H1 (cell line): ENCODE data around the gene SKAP2. TPM values are rescaled to one million over a fixed set of nuclear protein-coding genes. Genes with fewer than 3 reads are reported as not detected.

ENCODE experiments used
- CTCF ChIA-PET: fragments of 300-600 bp; sonication (Branson Sonifier 250); formaldehyde crosslinking; loops from one replicate; lab custom pipeline; 2021; ENCODE audit not compliant: partially characterized antibody; lab: Charles Lee
- POLR2A ChIA-PET: fragments of 300-600 bp; sonication (Branson Sonifier 250); formaldehyde crosslinking; loops from one replicate; lab custom pipeline; 2021; ENCODE audit warnings: inconsistent platforms; ENCODE audit not compliant: partially characterized antibody; lab: Charles Lee
- DNase-seq, 2 experiments: peaks; one replicate each; pipeline versions ENCODE4 v3.0.0 to v3.0.0-alpha.2; 2010 to 2022; ENCODE audit warnings: low spot score in 2 of 2, low read depth in 1 of 2, mixed read lengths in 1 of 2
- FAIRE-seq: peaks from 2 replicates; lab custom pipeline; 2011; peaks lifted over from hg19 to GRCh38; lab: Jason Lieb, UNC
- H2AFZ ChIP-seq: 2 replicates; pipeline ENCODE4 v1.8.1; 2012; ENCODE audit warnings: low read length, inconsistent platforms
- H2AK5ac ChIP-seq: 2 replicates; pipeline ENCODE4 v1.6.1; 2013; ENCODE audit warnings: low read depth, low read length
- H2BK120ac ChIP-seq: replicated peaks from 2 replicates; pipeline ENCODE3; 2013; ENCODE audit warnings: low read depth, low read length, inconsistent platforms
- H2BK12ac ChIP-seq: 2 replicates; pipeline ENCODE4 v1.6.1; 2013; ENCODE audit warnings: low read depth, low read length
- H2BK15ac ChIP-seq: 2 replicates; pipeline ENCODE4 v1.6.1; 2013; ENCODE audit warnings: low read length
- H2BK20ac ChIP-seq: 2 replicates; pipeline ENCODE4 v1.6.1; 2013; ENCODE audit warnings: low read length
- H2BK5ac ChIP-seq: 2 replicates; pipeline ENCODE4 v1.6.1; 2013; ENCODE audit warnings: low read depth, low read length
- H3K14ac ChIP-seq: 2 replicates; pipeline ENCODE4 v1.6.1; 2013; ENCODE audit warnings: inconsistent platforms; ENCODE audit not compliant: insufficient read length
- H3K18ac ChIP-seq: 2 replicates; pipeline ENCODE4 v1.6.1; 2013; ENCODE audit warnings: low read length; ENCODE audit errors: extremely low read depth
- H3K23ac ChIP-seq: 2 replicates; pipeline ENCODE4 v1.6.1; 2013; ENCODE audit warnings: inconsistent platforms; ENCODE audit not compliant: insufficient read length
- H3K23me2 ChIP-seq: 2 replicates; pipeline ENCODE4 v1.6.1; 2013; ENCODE audit warnings: low read depth, low read length
- H3K27ac ChIP-seq: 2 replicates; pipeline ENCODE4 v1.6.1; 2011; ENCODE audit warnings: low read depth, low read length, inconsistent platforms
- H3K27me3 ChIP-seq, 4 experiments: replicated peaks in 1 of 4; 1 replicate in 1 of 4; 2 replicates in 3 of 4; pipeline versions ENCODE4 v1.6.1 to v1.8.1; 2011 to 2013; ENCODE audit warnings: low read length in 3 of 4, mild to moderate bottlenecking in 3 of 4, inconsistent platforms in 2 of 4, mixed read lengths in 2 of 4, moderate library complexity in 1 of 4; ENCODE audit not compliant: control insufficient read depth in 3 of 4, insufficient read depth in 3 of 4; ENCODE audit errors: extremely low read depth in 1 of 4
- H3K36me3 ChIP-seq, 4 experiments: 2 replicates each; pipeline versions ENCODE4 v1.6.1 to v1.8.1; 2011 to 2013; ENCODE audit warnings: mild to moderate bottlenecking in 4 of 4, low read length in 3 of 4, moderate library complexity in 2 of 4, control low read depth in 1 of 4, inconsistent platforms in 1 of 4; ENCODE audit not compliant: insufficient read depth in 4 of 4, control insufficient read depth in 2 of 4
- H3K4ac ChIP-seq: replicated peaks from 2 replicates; pipeline ENCODE3; 2013; ENCODE audit warnings: low read length, low read depth, mixed read lengths, inconsistent platforms; ENCODE audit not compliant: insufficient read length
- H3K4me1 ChIP-seq, 4 experiments: replicated peaks in 1 of 4; 1 replicate in 1 of 4; 2 replicates in 3 of 4; pipeline versions ENCODE4 v1.6.1 to v1.8.1; 2011 to 2013; ENCODE audit warnings: low read length in 3 of 4, inconsistent platforms in 2 of 4, mixed read lengths in 1 of 4; ENCODE audit not compliant: insufficient read depth in 4 of 4, control insufficient read depth in 3 of 4
- H3K4me2 ChIP-seq, 2 experiments: 2 replicates each; pipeline versions ENCODE4 v1.6.1 to v1.8.1; 2011 to 2013; ENCODE audit warnings: low read depth in 2 of 2, low read length in 2 of 2, control low read depth in 1 of 2, inconsistent platforms in 1 of 2, mild to moderate bottlenecking in 1 of 2; ENCODE audit not compliant: insufficient read depth in 1 of 2
- H3K4me3 ChIP-seq, 4 experiments: fragments of 200-600, 300-600 bp in 1 of 4; sonication (generic), shearing (Covaris generic), sonication (Bioruptor Twin) in 1 of 4; 2 replicates each; pipeline versions ENCODE4 v1.5.1 to v1.8.1; 2011 to 2016; ENCODE audit warnings: low read length in 4 of 4, low read depth in 3 of 4, control low read depth in 2 of 4, inconsistent platforms in 2 of 4, mild to moderate bottlenecking in 2 of 4, mixed read lengths in 1 of 4, moderate library complexity in 1 of 4; ENCODE audit not compliant: insufficient read depth in 2 of 4; ENCODE audit errors: extremely low read depth in 1 of 4
- H3K56ac ChIP-seq: replicated peaks from 2 replicates; pipeline ENCODE3; 2013; ENCODE audit warnings: low read depth, mild to moderate bottlenecking, mixed read lengths, low read length, inconsistent platforms; ENCODE audit not compliant: insufficient read length
- H3K79me1 ChIP-seq: 2 replicates; pipeline ENCODE4 v1.6.1; 2013; ENCODE audit warnings: low read depth, low read length, control low read depth
- H3K79me2 ChIP-seq, 2 experiments: 2 replicates each; pipeline versions ENCODE4 v1.6.1 to v1.8.1; 2012 to 2013; ENCODE audit warnings: low read length in 2 of 2, mild to moderate bottlenecking in 2 of 2, inconsistent platforms in 1 of 2; ENCODE audit not compliant: insufficient read depth in 2 of 2, control insufficient read depth in 1 of 2
- H3K9ac ChIP-seq, 4 experiments: replicated peaks in 1 of 4; 1 replicate in 1 of 4; 2 replicates in 3 of 4; pipeline versions ENCODE4 v1.6.1 to v1.8.1; 2011 to 2013; ENCODE audit warnings: low read depth in 3 of 4, low read length in 3 of 4, control low read depth in 2 of 4, mild to moderate bottlenecking in 2 of 4, moderate library complexity in 2 of 4, inconsistent platforms in 1 of 4; ENCODE audit errors: extremely low read depth in 1 of 4
- H3K9me3 ChIP-seq, 2 experiments: 2 replicates each; pipeline versions ENCODE4 v1.6.1 to v1.8.1; 2012 to 2013; ENCODE audit warnings: mild to moderate bottlenecking in 2 of 2, moderate library complexity in 2 of 2, control low read depth in 1 of 2, inconsistent platforms in 1 of 2, low read depth in 1 of 2, low read length in 1 of 2, mixed read lengths in 1 of 2; ENCODE audit not compliant: insufficient read depth in 2 of 2
- H4K20me1 ChIP-seq, 2 experiments: replicated peaks in 1 of 2; 2 replicates each; pipeline versions ENCODE3 to v1.8.1; 2011 to 2013; ENCODE audit warnings: inconsistent platforms in 2 of 2, low read length in 2 of 2, mild to moderate bottlenecking in 1 of 2; ENCODE audit not compliant: insufficient read depth in 2 of 2, control insufficient read depth in 1 of 2
- H4K5ac ChIP-seq: 2 replicates; pipeline ENCODE4 v1.6.1; 2013; ENCODE audit warnings: low read length, low read depth, mixed read lengths, inconsistent platforms; ENCODE audit not compliant: insufficient read length
- H4K8ac ChIP-seq: 2 replicates; pipeline ENCODE4 v1.8.0; 2013; ENCODE audit warnings: mild to moderate bottlenecking, moderate library complexity, low read length, inconsistent platforms; ENCODE audit not compliant: insufficient read depth; ENCODE audit errors: extremely low read depth
- H4K91ac ChIP-seq: replicated peaks from 2 replicates; pipeline ENCODE3; 2013; ENCODE audit warnings: low read length, mixed read lengths, inconsistent platforms; ENCODE audit not compliant: insufficient read length
- ASH2L ChIP-seq: fragments of 200-600, 300-600 bp; sonication (generic); IDR thresholded peaks from one replicate; pipeline ENCODE4 v1.7.1; 2017; ENCODE audit warnings: low read length
- BRCA1 ChIP-seq: IDR thresholded peaks from 2 replicates; pipeline ENCODE4 v1.6.1; 2012; ENCODE audit warnings: low read depth, low read length, improper control_type of control experiment
- EGR1 ChIP-seq: IDR thresholded peaks from 2 replicates; pipeline ENCODE4 v1.6.1; 2011; ENCODE audit warnings: low read depth, low read length, borderline replicate concordance
- FOSL1 ChIP-seq: IDR thresholded peaks from 2 replicates; pipeline ENCODE4 v1.6.1; 2011; ENCODE audit warnings: mild to moderate bottlenecking, low read depth, low read length, moderate library complexity; ENCODE audit not compliant: insufficient read depth
- NRF1 ChIP-seq: IDR thresholded peaks from 2 replicates; pipeline ENCODE4 v1.6.1; 2011; ENCODE audit warnings: mild to moderate bottlenecking, low read depth, low read length, improper control_type of control experiment
- RAD21 ChIP-seq, 2 experiments: IDR thresholded peaks in 1 of 2; conservative IDR thresholded peaks in 1 of 2; 2 replicates each; pipeline ENCODE4 v1.6.1; 2011; ENCODE audit warnings: low read depth in 2 of 2, low read length in 2 of 2, improper control_type of control experiment in 1 of 2, inconsistent platforms in 1 of 2, mild to moderate bottlenecking in 1 of 2, moderate library complexity in 1 of 2
- RNF2 ChIP-seq: fragments of 200-900, 300-1000 bp; sonication (generic); IDR thresholded peaks from 2 replicates; pipeline ENCODE4 v1.7.1; 2016; ENCODE audit warnings: borderline replicate concordance, low read depth, mild to moderate bottlenecking, antibody characterized with exemption, low read length; ENCODE audit not compliant: poor library complexity, severe bottlenecking; ENCODE audit errors: missing control alignments
- SAP30 ChIP-seq: fragments of 300-600 bp; sonication (generic); IDR thresholded peaks from 2 replicates; pipeline ENCODE4 v1.7.1; 2012; ENCODE audit warnings: low read length, moderate library complexity, mild to moderate bottlenecking, inconsistent platforms; ENCODE audit not compliant: insufficient read depth, insufficient replicate concordance
- SIN3A ChIP-seq, 2 experiments: IDR thresholded peaks in 1 of 2; conservative IDR thresholded peaks in 1 of 2; 2 replicates each; pipeline ENCODE4 v1.6.1; 2011 to 2012; ENCODE audit warnings: low read length in 2 of 2, improper control_type of control experiment in 1 of 2, low read depth in 1 of 2, mild to moderate bottlenecking in 1 of 2
- SIRT6 ChIP-seq: IDR thresholded peaks from one replicate; pipeline ENCODE4 v1.7.1; 2012; ENCODE audit warnings: low read length, inconsistent platforms
- TBP ChIP-seq: IDR thresholded peaks from 2 replicates; pipeline ENCODE4 v1.6.1; 2011; ENCODE audit warnings: low read depth, low read length, improper control_type of control experiment
- WGBS, 2 experiments: shearing (Covaris generic) in 1 of 2; methylation state at CpG; one replicate each; pipeline versions ENCODE4 v1.1.6 to v1.1.7; 2013 to 2015; ENCODE audit warnings: low lambda C conversion rate in 2 of 2, mixed read lengths in 2 of 2, inconsistent platforms in 1 of 2, low coverage in 1 of 2, missing lambda C conversion rate in 1 of 2; ENCODE audit not compliant: insufficient replicate concordance in 2 of 2, insufficient coverage in 1 of 2, insufficient read length in 1 of 2; ENCODE audit errors: extremely low coverage in 1 of 2, missing lambda C conversion rate in 1 of 2; 5-methylcytosine and 5-hydroxymethylcytosine counted together
- polyA plus RNA-seq, 7 experiments: library from polyadenylated mRNA; depleted of rRNA in 3 of 7; stranded (reverse) in 5 of 7; unstranded in 2 of 7; fragments of >200 nt in 5 of 7; fragments of 200-250 nt in 2 of 7; gene quantifications; 1 replicate in 5 of 7; 2 replicates in 1 of 7; 4 replicates in 1 of 7; pipeline versions ENCODE4 v1.2.1 to v1.2.3, GENCODE V29; 2011 to 2013; ENCODE audit warnings: missing spikeins in 2 of 7, mixed read lengths in 2 of 7
- total RNA-seq: library from RNA; stranded (reverse); fragmentation: NEBNext Ultra II Directional; extraction: Animal tissue kit (Norgen Biotek cat#: 25700); gene quantifications from 2 replicates; pipeline ENCODE4 v1.2.1, GENCODE V29; 2021
- TF ChIP-seq, protein P1 (sequence below): IDR thresholded peaks from 2 replicates; pipeline ENCODE4 v1.6.1; 2012; ENCODE audit warnings: inconsistent platforms

SKAP2 gene
- total and polyA plus RNA-seq, 2 of the 8 experiments (the other 6 are each of a cell fraction or from before 2014, with no cell fraction given), result 0.53 to 5.1 TPM

DNA sequence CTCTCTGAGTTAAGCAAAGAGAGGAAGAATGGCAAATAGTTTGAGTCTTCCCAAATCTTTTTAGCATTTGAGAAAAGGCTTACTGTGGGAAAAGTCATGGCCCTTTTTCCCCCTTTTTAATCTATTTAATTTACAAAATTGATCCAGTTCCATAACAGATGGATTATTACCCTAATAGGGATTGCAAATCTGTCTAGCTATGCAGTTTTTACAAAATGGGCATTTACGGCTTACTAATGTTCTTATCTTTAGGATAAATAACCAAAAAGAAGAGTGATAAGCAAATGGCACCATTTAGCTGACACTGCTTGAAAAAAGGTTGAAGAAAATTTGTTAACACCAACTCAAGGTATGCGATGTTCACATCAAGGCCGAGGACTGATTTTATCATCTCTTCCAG, 169.7 kb downstream of the SKAP2 start:
- H2BK5ac ChIP-seq, result no peak overlapping the region
- DNase-seq, result no peak
- H4K5ac ChIP-seq, result no peak overlapping the region
- no peak overlapping the region for H3K4me3 ChIP-seq
- POLR2A ChIA-PET, result interaction anchor here (0.6 kb wide), 1 partner anchor 485 kb away, joined by 3 read pairs; no protein-coding TSS in a partner anchor
- H3K23me2 ChIP-seq, result no peaks in the 10 kb centered on the region
- H3K4me1 ChIP-seq, result 0 out of 7 replicates have a peak, but pooled peaks cover 0 to 4% (median 0%) of the 10 kb centered on the region in 4 experiments
- no peaks in the 10 kb centered on the region for H4K20me1 ChIP-seq
- no peak overlapping the region for H4K8ac ChIP-seq
- no peaks in the 10 kb centered on the region for H3K79me2 ChIP-seq
- H3K27ac ChIP-seq, result no peak overlapping the region
- H2BK12ac ChIP-seq, result no peak overlapping the region
- peaks cover 0 to 1% (median 0%) of the 10 kb centered on the region in 4 experiments; a peak in 1 of 7 replicates for H3K27me3 ChIP-seq
- H2AFZ ChIP-seq, result no peak overlapping the region
- no peak overlapping the region for H3K4me2 ChIP-seq
- no peaks in the 10 kb centered on the region for H3K9me3 ChIP-seq
- 96% methylated on average over 3 of the region's 3 CpGs; no CpG with 5 or more reads in 1 of the 2 experiments for WGBS, 2 experiments
- no peak overlapping the region for H2AK5ac ChIP-seq
- H2BK20ac ChIP-seq, result no peak overlapping the region
- H3K23ac ChIP-seq, result no peak overlapping the region
- H2BK15ac ChIP-seq, result no peak overlapping the region
- no peak overlapping the region for H3K4ac ChIP-seq
- no peak for FAIRE-seq
- no peak overlapping the region for H4K91ac ChIP-seq
- no peak overlapping the region for H3K14ac ChIP-seq
- H3K79me1 ChIP-seq, result no peaks in the 10 kb centered on the region
- CTCF ChIA-PET, result interaction anchor here (0.6 to 4.0 kb wide), 4 partner anchors 43 to 450 kb away, joined by 3 to 15 read pairs (median 3); partner anchors contain the start of gene HOXA5
- no peak overlapping the region for H3K18ac ChIP-seq
- no peak overlapping the region for H3K9ac ChIP-seq
- H2BK120ac ChIP-seq, result no peak overlapping the region
- no peak overlapping the region for H3K56ac ChIP-seq
- H3K36me3 ChIP-seq, result no peaks in the 10 kb centered on the region; a peak in 1 of 8 replicates
- TF ChIP-seq EGR1, result no peak
- no peak for TF ChIP-seq RNF2
- no peak for TF ChIP-seq SIRT6
- TF ChIP-seq NRF1, result no peak
- no peak for TF ChIP-seq RAD21 (IDR thresholded peaks at IDR 0.05 in 1 of 2, conservative IDR thresholded peaks at IDR 0.05 in 1 of 2; ENCODE audit: low read depth in 2 of 2, low read length in 2 of 2)
- no peak for TF ChIP-seq SIN3A (conservative IDR thresholded peaks at IDR 0.05 in 1 of 2, IDR thresholded peaks at IDR 0.05 in 1 of 2; ENCODE audit: low read depth in 1 of 2, low read length in 2 of 2)
- no peak for TF ChIP-seq SAP30
- TF ChIP-seq TBP, result no peak
- TF ChIP-seq, protein P1, sequence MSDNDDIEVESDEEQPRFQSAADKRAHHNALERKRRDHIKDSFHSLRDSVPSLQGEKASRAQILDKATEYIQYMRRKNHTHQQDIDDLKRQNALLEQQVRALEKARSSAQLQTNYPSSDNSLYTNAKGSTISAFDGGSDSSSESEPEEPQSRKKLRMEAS, result no peak
- no peak for TF ChIP-seq BRCA1
- TF ChIP-seq FOSL1, result no peak
- TF ChIP-seq ASH2L, result no peak
